ENCODE data around the gene ELOF1. TPM values are rescaled to one million over a fixed set of nuclear protein-coding genes. Genes with fewer than 3 reads are reported as not detected.
A peak's percentile ranks its signal among the peaks of the same experiment; 100 is the strongest.

ELOF1 gene
- total RNA-seq, 1 donor from 2014 or later, result 49.2 TPM

DNA sequence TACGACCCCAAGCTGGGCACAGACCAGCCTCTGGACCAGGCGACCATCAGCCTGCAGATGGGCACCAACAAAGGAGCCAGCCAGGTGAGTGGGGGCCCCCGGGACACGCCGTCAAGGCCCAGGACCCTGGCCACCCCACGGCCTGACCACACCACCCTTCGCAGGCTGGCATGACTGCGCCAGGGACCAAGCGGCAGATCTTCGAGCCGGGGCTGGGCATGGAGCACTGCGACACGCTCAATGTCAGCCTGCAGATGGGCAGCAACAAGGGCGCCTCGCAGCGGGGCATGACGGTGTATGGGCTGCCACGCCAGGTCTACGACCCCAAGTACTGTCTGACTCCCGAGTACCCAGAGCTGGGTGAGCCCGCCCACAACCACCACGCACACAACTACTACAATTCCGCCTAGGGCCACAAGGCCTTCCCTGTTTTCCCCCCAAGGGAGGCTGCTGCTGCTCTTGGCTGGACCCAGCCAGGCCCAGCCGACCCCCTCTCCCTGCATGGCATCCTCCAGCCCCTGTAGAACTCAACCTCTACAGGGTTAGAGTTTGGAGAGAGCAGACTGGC is 9.6 kb downstream of the ELOF1 start:
- Mint-ChIP-seq H3K36me3 (ENCODE audit: unreplicated experiment) (no peaks in the 10 kb centered on the region), H3K4me1 (ENCODE audit: unreplicated experiment) (peaks cover 3% of the 10 kb centered on the region), H3K9me3 (ENCODE audit: unreplicated experiment) (no peaks in the 10 kb centered on the region), H3K4me3 (ENCODE audit: unreplicated experiment) (no peak overlapping the region), H3K27me3 (ENCODE audit: unreplicated experiment) (no peaks in the 10 kb centered on the region), H3K27ac (ENCODE audit: unreplicated experiment) (no peak overlapping the region)
- no peak for TF ChIP-seq CTCF (IDR thresholded peaks at IDR 0.05)
- DNase-seq (ENCODE audit: extremely low spot score, unreplicated experiment), result no peak

DNA sequence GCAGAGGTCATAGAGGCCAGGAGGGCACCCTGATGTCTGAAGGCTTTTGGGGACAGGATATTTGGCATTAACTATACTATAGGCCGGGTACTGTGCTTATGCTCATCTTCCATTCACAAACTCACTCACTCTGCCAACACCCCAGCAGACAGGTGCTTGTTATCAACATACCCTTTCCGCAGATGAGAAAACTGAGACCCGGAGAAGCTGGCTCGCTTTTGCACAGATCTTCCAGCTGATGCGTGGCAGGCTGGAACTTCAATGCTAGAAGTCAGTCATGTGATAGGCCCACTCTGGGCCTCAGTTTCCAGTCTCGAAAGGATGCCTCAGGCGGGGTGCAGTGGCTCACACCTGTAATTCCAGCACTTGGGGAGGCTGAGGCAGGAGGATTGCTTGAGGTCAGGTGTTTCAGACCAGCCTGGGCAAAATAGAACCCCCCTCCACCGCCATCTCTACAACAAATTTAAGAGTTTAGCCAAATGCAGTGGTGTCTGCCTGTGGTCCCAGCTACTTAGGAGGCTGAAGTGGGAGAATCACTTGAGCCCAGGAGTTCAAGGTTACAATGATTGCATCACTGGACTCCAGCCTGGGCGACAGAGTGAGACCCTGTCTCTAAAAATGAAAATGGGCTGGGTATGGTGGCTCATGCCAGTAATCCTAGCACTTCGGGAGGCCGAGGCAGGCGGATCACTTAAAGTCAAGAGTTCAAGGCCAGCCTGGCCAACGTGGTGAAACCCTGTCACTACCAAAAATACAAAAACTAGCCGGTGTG is 10.9 kb downstream of the ELOF1 start:
- no peaks in the 10 kb centered on the region for H3K36me3 Mint-ChIP-seq (ENCODE audit: unreplicated experiment)
- no peak overlapping the region for H3K4me3 Mint-ChIP-seq (ENCODE audit: unreplicated experiment)
- no peak for DNase-seq (ENCODE audit: extremely low spot score, unreplicated experiment)
- H3K9me3 Mint-ChIP-seq (ENCODE audit: unreplicated experiment), result no peaks in the 10 kb centered on the region
- H3K27me3 Mint-ChIP-seq (ENCODE audit: unreplicated experiment), result no peaks in the 10 kb centered on the region
- peaks cover 3% of the 10 kb centered on the region for H3K4me1 Mint-ChIP-seq (ENCODE audit: unreplicated experiment)
- no peak for TF ChIP-seq CTCF (IDR thresholded peaks at IDR 0.05)
- no peak overlapping the region for H3K27ac Mint-ChIP-seq (ENCODE audit: unreplicated experiment)

DNA sequence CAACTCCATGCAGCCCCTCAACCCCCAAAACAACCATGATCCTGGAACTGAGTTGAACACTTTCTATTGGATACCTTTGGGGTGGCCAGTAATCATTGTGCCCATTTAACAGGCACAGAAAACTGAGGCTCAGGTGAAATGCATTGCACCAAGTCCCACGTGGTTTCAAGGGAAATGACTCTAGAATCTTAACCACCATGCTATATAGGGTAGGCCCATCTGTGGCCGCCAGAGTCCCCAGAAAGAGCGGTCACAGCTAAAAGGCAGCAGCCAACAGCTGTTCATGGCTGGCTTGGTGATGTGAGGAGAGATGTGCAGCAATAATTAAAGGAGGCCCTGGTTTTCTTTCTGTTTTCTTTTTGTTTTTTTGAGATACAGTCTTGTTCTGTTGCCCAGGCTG is 17.8 kb downstream of the ELOF1 start:
- H3K4me3 Mint-ChIP-seq (ENCODE audit: unreplicated experiment), result no peak overlapping the region
- no peaks in the 10 kb centered on the region for H3K9me3 Mint-ChIP-seq (ENCODE audit: unreplicated experiment)
- no peaks in the 10 kb centered on the region for H3K27me3 Mint-ChIP-seq (ENCODE audit: unreplicated experiment)
- DNase-seq (ENCODE audit: extremely low spot score, unreplicated experiment), result no peak
- no peak overlapping the region for H3K27ac Mint-ChIP-seq (ENCODE audit: unreplicated experiment)
- peaks cover 23% of the 10 kb centered on the region for H3K4me1 Mint-ChIP-seq (ENCODE audit: unreplicated experiment)
- no peaks in the 10 kb centered on the region for H3K36me3 Mint-ChIP-seq (ENCODE audit: unreplicated experiment)
- no peak for TF ChIP-seq CTCF (IDR thresholded peaks at IDR 0.05)

DNA sequence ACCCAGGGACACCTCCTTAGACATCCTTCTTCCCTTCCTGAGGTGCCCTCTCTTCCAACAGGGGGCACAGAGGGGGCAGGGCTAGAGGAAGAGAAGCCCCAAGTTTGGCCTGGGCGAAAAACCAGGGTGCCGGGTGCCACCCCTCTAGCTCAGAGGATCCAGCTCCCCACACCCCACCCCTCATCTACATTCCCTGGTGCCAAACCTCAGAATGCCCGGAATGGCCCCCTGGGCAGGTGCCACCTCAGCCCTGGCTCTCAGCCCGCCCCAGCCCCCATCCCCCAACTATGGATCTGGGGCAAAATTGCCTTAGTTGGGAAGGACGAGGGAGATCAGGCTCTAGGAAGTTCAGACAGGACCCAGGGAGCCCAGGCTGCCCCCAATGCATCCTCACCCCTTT is 18.4 kb downstream of the ELOF1 start:
- DNase-seq (ENCODE audit: extremely low spot score, unreplicated experiment), result no peak
- TF ChIP-seq CTCF (IDR thresholded peaks at IDR 0.05), result no peak
- no peaks in the 10 kb centered on the region for H3K27me3 Mint-ChIP-seq (ENCODE audit: unreplicated experiment)
- H3K4me3 Mint-ChIP-seq (ENCODE audit: unreplicated experiment), result no peak overlapping the region
- H3K9me3 Mint-ChIP-seq (ENCODE audit: unreplicated experiment), result no peaks in the 10 kb centered on the region
- no peaks in the 10 kb centered on the region for H3K36me3 Mint-ChIP-seq (ENCODE audit: unreplicated experiment)
- H3K27ac Mint-ChIP-seq (ENCODE audit: unreplicated experiment), result no peak overlapping the region
- H3K4me1 Mint-ChIP-seq (ENCODE audit: unreplicated experiment), result peaks cover 24% of the 10 kb centered on the region

- Mint-ChIP-seq H3K27me3 (ENCODE audit: unreplicated experiment) (no peaks in the 10 kb centered on the region), H3K27ac (ENCODE audit: unreplicated experiment) (peak overlapping the region; percentile 72), H3K4me1 (ENCODE audit: unreplicated experiment) (peaks cover 24% of the 10 kb centered on the region), H3K9me3 (ENCODE audit: unreplicated experiment) (no peaks in the 10 kb centered on the region), H3K36me3 (ENCODE audit: unreplicated experiment) (no peaks in the 10 kb centered on the region), H3K4me3 (ENCODE audit: unreplicated experiment) (peak overlapping the region; percentile 55)
- TF ChIP-seq CTCF (IDR thresholded peaks at IDR 0.05), result no peak
- no peak for DNase-seq (ENCODE audit: extremely low spot score, unreplicated experiment)
Measured at GRCh38 chr19:11539495-11540365, 19.3 kb downstream of the ELOF1 start.
